Natural killer cell (primary cell): Measurements from ENCODE around the gene UNC13C. TPM values are rescaled to one million over a fixed set of nuclear protein-coding genes. Genes with fewer than 3 reads are reported as not detected.

Source experiments
- ATAC-seq, 3 donors: fragments of 150-1000 bp in 2 of 3; fragments of 200-7000 bp in 1 of 3; cut with Tn5 transposase; 1 replicate in 1 of 3; 2 replicates in 2 of 3; pipeline ENCODE4 v1.10.0; 2021; ENCODE audit warnings: mild to moderate bottlenecking in 2 of 3, moderate library complexity in 2 of 3
- DNase-seq, 2 donors: peaks; one replicate each; pipeline versions ENCODE4 v3.0.0 to v3.0.0-alpha.2; 2013 to 2021; ENCODE audit warnings: mixed read lengths in 1 of 2
- H3K27ac ChIP-seq: one replicate; pipeline ENCODE4 v1.5.1; 2013; ENCODE audit warnings: mild to moderate bottlenecking, low read length
- H3K27me3 ChIP-seq: one replicate; pipeline ENCODE4 v1.6.1; 2013; ENCODE audit warnings: low read length; ENCODE audit not compliant: control insufficient read depth, insufficient read depth
- H3K36me3 ChIP-seq: one replicate; pipeline ENCODE4 v1.6.1; 2013; ENCODE audit warnings: low read length; ENCODE audit not compliant: control insufficient read depth, insufficient read depth
- H3K4me1 ChIP-seq: one replicate; pipeline ENCODE4 v1.6.1; 2013; ENCODE audit warnings: low read length; ENCODE audit not compliant: control insufficient read depth, insufficient read depth
- H3K4me3 ChIP-seq: one replicate; pipeline ENCODE4 v1.5.1; 2013; ENCODE audit warnings: low read length
- H3K9me3 ChIP-seq: one replicate; pipeline ENCODE4 v1.6.1; 2013; ENCODE audit warnings: low read length; ENCODE audit not compliant: control insufficient read depth, insufficient read depth
- H3K27ac Mint-ChIP-seq, 2 donors: one replicate each; pipeline ENCODE4 v1.8.0; 2022; ENCODE audit warnings: mild to moderate bottlenecking in 2 of 2, mixed read lengths in 2 of 2, moderate library complexity in 1 of 2
- H3K27me3 Mint-ChIP-seq, 2 donors: one replicate each; pipeline ENCODE4 v1.8.0; 2022; ENCODE audit warnings: low read depth in 2 of 2, mixed read lengths in 2 of 2
- H3K36me3 Mint-ChIP-seq: one replicate; pipeline ENCODE4 v1.8.0; 2022; ENCODE audit warnings: mixed read lengths
- H3K4me1 Mint-ChIP-seq, 2 donors: one replicate each; pipeline ENCODE4 v1.8.0; 2022; ENCODE audit warnings: mixed read lengths in 2 of 2
- H3K4me3 Mint-ChIP-seq: one replicate; pipeline ENCODE4 v1.8.0; 2022; ENCODE audit warnings: mild to moderate bottlenecking, moderate library complexity, mixed read lengths
- H3K9me3 Mint-ChIP-seq, 2 donors: one replicate each; pipeline ENCODE4 v1.8.0; 2022; ENCODE audit warnings: mixed read lengths in 2 of 2
- CTCF ChIP-seq: fragments of 200-600 bp; IDR thresholded peaks from one replicate; pipeline ENCODE4 v1.8.0; 2022; ENCODE audit warnings: antibody characterized with exemption
- WGBS: methylation state at CpG from one replicate; pipeline ENCODE4 v1.1.7; 2013; ENCODE audit warnings: missing lambda C conversion rate; ENCODE audit not compliant: insufficient coverage; 5-methylcytosine and 5-hydroxymethylcytosine counted together
- intact Hi-C: fragments of 100-400 bp; cut with micrococcal nuclease; formaldehyde crosslinking; loops from one replicate; pipeline ENCODE4 v1.14.2; 2022
- total RNA-seq, 4 donors: library from RNA; stranded (reverse); fragments of 120-200 nt in 1 of 4; gene quantifications; one replicate each; pipeline versions ENCODE4 v1.2.3 to v1.2.4, GENCODE V29; 2013 to 2022

UNC13C gene
- total RNA-seq, 3 donors from 2014 or later (not counting 1 experiment from before 2014, with no cell fraction given): not detected

- no CpG with 5 or more reads among the region's 2 CpGs for WGBS
These were observed 234.4 kb downstream of the UNC13C start for GRCh38 chr15:54212635-54213034.

GRCh38 chr15:54226455-54226854 lies 248.2 kb downstream of the UNC13C start:
- 82% methylated on average over 4 of the region's 4 CpGs for WGBS
- H3K9me3 Mint-ChIP-seq: peaks cover 5 to 14% of the 10 kb centered on the region in 2 donors
- ATAC-seq: no peak

More at GRCh38 chr15:54212635-54213034, 234.4 kb downstream of the UNC13C start:
- TF ChIP-seq CTCF: no peak
- H3K9me3 ChIP-seq: no peaks in the 10 kb centered on the region
- DNase-seq: no peak
- H3K36me3 Mint-ChIP-seq: no peaks in the 10 kb centered on the region
- intact Hi-C loops: no loop called here
- no peak overlapping the region for H3K4me3 Mint-ChIP-seq
- no peak overlapping the region for H3K27ac ChIP-seq
- no peak overlapping the region for H3K4me3 ChIP-seq
- no peaks in the 10 kb centered on the region for H3K27me3 ChIP-seq
- no peak for ATAC-seq
- peaks cover 3 to 13% of the 10 kb centered on the region in 2 donors for H3K9me3 Mint-ChIP-seq
- H3K27ac Mint-ChIP-seq: no peak overlapping the region
- H3K4me1 Mint-ChIP-seq: no peaks in the 10 kb centered on the region
- no peaks in the 10 kb centered on the region for H3K36me3 ChIP-seq
- no peaks in the 10 kb centered on the region for H3K4me1 ChIP-seq
- no peaks in the 10 kb centered on the region for H3K27me3 Mint-ChIP-seq

GRCh38 chr15:54227569-54227968 lies 249.3 kb downstream of the UNC13C start:
- no peak for ATAC-seq

More at GRCh38 chr15:54226455-54226854, 248.2 kb downstream of the UNC13C start:
- Mint-ChIP-seq H3K27me3 (no peaks in the 10 kb centered on the region), H3K4me1 (no peaks in the 10 kb centered on the region), H3K36me3 (no peaks in the 10 kb centered on the region), H3K27ac (no peak overlapping the region), H3K4me3 (no peak overlapping the region)
- no peak for TF ChIP-seq CTCF
- H3K4me1 ChIP-seq: no peaks in the 10 kb centered on the region
- peaks cover 8% of the 10 kb centered on the region for H3K9me3 ChIP-seq
- H3K27ac ChIP-seq: no peak overlapping the region
- no peaks in the 10 kb centered on the region for H3K36me3 ChIP-seq
- DNase-seq: no peak
- intact Hi-C loops: no loop called here
- H3K27me3 ChIP-seq: no peaks in the 10 kb centered on the region
- no peak overlapping the region for H3K4me3 ChIP-seq

More at GRCh38 chr15:54227569-54227968, 249.3 kb downstream of the UNC13C start:
- 93% methylated on average over 4 of the region's 4 CpGs for WGBS
- H3K27me3 ChIP-seq: no peaks in the 10 kb centered on the region
- H3K36me3 Mint-ChIP-seq: no peaks in the 10 kb centered on the region
- no peak overlapping the region for H3K4me3 ChIP-seq
- no peak for TF ChIP-seq CTCF
- H3K4me3 Mint-ChIP-seq: no peak overlapping the region
- H3K4me1 ChIP-seq: no peaks in the 10 kb centered on the region
- H3K4me1 Mint-ChIP-seq: no peaks in the 10 kb centered on the region
- DNase-seq: no peak
- intact Hi-C loops: no loop called here
- H3K27me3 Mint-ChIP-seq: no peaks in the 10 kb centered on the region
- peaks cover 8% of the 10 kb centered on the region for H3K9me3 ChIP-seq
- no peak overlapping the region for H3K27ac Mint-ChIP-seq
- peaks cover 5 to 13% of the 10 kb centered on the region in 2 donors for H3K9me3 Mint-ChIP-seq
- no peaks in the 10 kb centered on the region for H3K36me3 ChIP-seq
- H3K27ac ChIP-seq: no peak overlapping the region
